RWPE2 (cell line): ENCODE measurements around the gene CNOT9.
A peak's percentile ranks its signal among the peaks of the same experiment; 100 is the strongest.

Experiments
- ATAC-seq: fragments of 200-7000 bp; cut with Tn5 transposase; 3 replicates; pipeline ENCODE4 v1.9.1; 2021; ENCODE audit warnings: low read depth
- DNase-seq: peaks from one replicate; pipeline ENCODE4 v3.0.0-alpha.2; 2020; ENCODE audit warnings: low spot score
- H3K27ac ChIP-seq: fragments of 450-650 bp; 2 replicates; pipeline ENCODE4 v1.5.1; 2017; ENCODE audit warnings: mild to moderate bottlenecking; ENCODE audit not compliant: poor library complexity, severe bottlenecking
- H3K27me3 ChIP-seq: fragments of 250-450 bp; sonication (Bioruptor Pico); 2 replicates; pipeline ENCODE4 v1.5.1; 2021; ENCODE audit warnings: mild to moderate bottlenecking, moderate library complexity; ENCODE audit not compliant: insufficient read depth, poor library complexity, severe bottlenecking
- H3K36me3 ChIP-seq: fragments of 250-450 bp; sonication (Bioruptor Pico); 2 replicates; pipeline ENCODE4 v1.5.1; 2020; ENCODE audit warnings: low read depth, mild to moderate bottlenecking, moderate library complexity
- H3K4me1 ChIP-seq: fragments of 250-450 bp; sonication (Bioruptor Pico); 2 replicates; pipeline ENCODE4 v1.5.1; 2021; ENCODE audit warnings: mild to moderate bottlenecking, moderate library complexity; ENCODE audit not compliant: insufficient read depth, poor library complexity, severe bottlenecking
- H3K4me3 ChIP-seq: fragments of 250-450 bp; sonication (Bioruptor Pico); 2 replicates; pipeline ENCODE4 v1.5.1; 2021; ENCODE audit warnings: mild to moderate bottlenecking, moderate library complexity; ENCODE audit not compliant: severe bottlenecking
- H3K9me3 ChIP-seq: fragments of 250-450 bp; sonication (Bioruptor Pico); 2 replicates; pipeline ENCODE4 v1.5.1; 2021; ENCODE audit warnings: mild to moderate bottlenecking, moderate library complexity; ENCODE audit not compliant: severe bottlenecking
- CTCF ChIP-seq: fragments of 450-650 bp; IDR thresholded peaks from one replicate; pipeline ENCODE4 v1.5.1; 2017; ENCODE audit warnings: mild to moderate bottlenecking, moderate library complexity; ENCODE audit not compliant: poor library complexity, severe bottlenecking

The CNOT9 gene

DNA sequence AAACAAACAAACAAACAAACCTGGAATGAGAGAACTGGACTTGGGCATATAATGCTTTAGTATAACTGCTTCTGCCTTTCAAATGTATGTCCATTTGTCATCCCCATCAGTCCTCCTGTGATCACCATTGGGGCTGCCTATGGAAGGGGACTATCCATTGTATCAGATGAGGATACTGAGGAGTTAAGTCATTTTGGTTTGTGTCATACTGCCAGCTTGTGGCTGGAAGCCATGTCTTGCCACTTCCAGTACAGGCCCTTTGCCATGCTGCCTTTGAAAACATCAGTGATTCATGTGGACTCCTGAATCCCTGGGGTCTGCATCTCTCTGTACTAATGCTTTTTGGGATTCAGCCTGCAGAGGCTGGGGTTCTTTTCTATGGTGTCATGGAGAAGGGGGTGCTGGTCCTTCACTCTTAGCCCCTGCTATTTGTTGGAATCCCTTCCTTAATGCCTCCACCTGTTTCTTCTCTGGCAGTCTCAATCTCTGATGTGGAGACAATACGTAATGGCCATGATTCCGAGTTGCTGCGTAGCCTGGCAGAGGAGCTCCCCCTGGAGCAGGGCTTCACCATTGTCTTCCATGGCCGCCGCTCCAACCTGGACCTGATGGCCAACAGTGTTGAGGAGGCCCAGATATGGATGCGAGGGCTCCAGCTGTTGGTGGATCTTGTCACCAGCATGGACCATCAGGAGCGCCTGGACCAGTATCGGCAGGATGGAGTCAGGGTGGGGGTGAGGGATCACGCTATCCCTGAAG is 49.6 kb downstream of the CNOT9 start:
- Histone ChIP-seq H3K4me1 (no peaks in the 10 kb centered on the region), H3K9me3 (no peaks in the 10 kb centered on the region), H3K36me3 (no peaks in the 10 kb centered on the region), H3K4me3 (no peak overlapping the region), H3K27ac (no peak overlapping the region), H3K27me3 (no peaks in the 10 kb centered on the region)
- ATAC-seq (peak; percentile 74), DNase-seq (no peak)
- peak; percentile 54 for TF ChIP-seq CTCF

GRCh38 chr2:218621007-218621406 is 52.4 kb downstream of the CNOT9 start:
- no peak for DNase-seq
- no peak for TF ChIP-seq CTCF
- ATAC-seq, result no peak

GRCh38 chr2:218622606-218623365 is 54.1 kb downstream of the CNOT9 start:
- no peak overlapping the region for H3K4me3 ChIP-seq
- no peaks in the 10 kb centered on the region for H3K27me3 ChIP-seq

More at GRCh38 chr2:218621007-218621406, 52.4 kb downstream of the CNOT9 start:
- Histone ChIP-seq H3K9me3 (no peaks in the 10 kb centered on the region), H3K4me3 (no peak overlapping the region), H3K27ac (no peak overlapping the region), H3K27me3 (no peaks in the 10 kb centered on the region), H3K4me1 (no peaks in the 10 kb centered on the region), H3K36me3 (no peaks in the 10 kb centered on the region)

DNA sequence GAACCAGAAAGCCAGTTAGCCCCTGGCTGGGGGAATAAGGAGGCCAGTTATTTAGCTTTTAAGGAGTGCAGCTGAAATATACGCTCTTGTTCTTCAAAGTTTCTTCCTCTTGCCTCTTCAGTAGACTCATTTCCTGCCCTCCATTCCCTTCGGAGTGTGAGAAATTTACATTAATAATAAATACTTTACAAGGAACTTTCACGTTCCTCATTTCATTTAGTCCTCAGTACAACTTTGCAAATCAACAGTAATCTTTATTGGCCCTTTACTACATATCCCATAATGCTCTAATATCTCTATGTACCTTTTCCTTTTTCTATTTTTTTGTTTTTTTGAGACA is 54.7 kb downstream of the CNOT9 start:
- no peak for DNase-seq
- no peak overlapping the region for H3K27ac ChIP-seq
- no peaks in the 10 kb centered on the region for H3K9me3 ChIP-seq
- H3K4me1 ChIP-seq, result no peaks in the 10 kb centered on the region
- no peak overlapping the region for H3K4me3 ChIP-seq
- ATAC-seq, result no peak
- no peaks in the 10 kb centered on the region for H3K36me3 ChIP-seq
- no peak for TF ChIP-seq CTCF
- no peaks in the 10 kb centered on the region for H3K27me3 ChIP-seq

More at GRCh38 chr2:218622606-218623365, 54.1 kb downstream of the CNOT9 start:
- no peak for DNase-seq
- Histone ChIP-seq H3K36me3 (no peaks in the 10 kb centered on the region), H3K4me1 (no peaks in the 10 kb centered on the region), H3K27ac (no peak overlapping the region), H3K9me3 (no peaks in the 10 kb centered on the region)
- ATAC-seq, result peak; percentile 21; the same call in 2 of the 3 replicates
- TF ChIP-seq CTCF, result no peak
